SK-N-SH (cell line): ENCODE results near the gene FAM50B.

ENCODE experiments used
- ELF1 ChIP-seq: IDR thresholded peaks from 2 replicates; pipeline ENCODE4 v1.4.0; 2012
- EP300 ChIP-seq, 2 experiments: IDR thresholded peaks; 2 replicates each; pipeline versions ENCODE4 v1.4.0 to v1.6.1; 2012; ENCODE audit warnings: borderline replicate concordance in 1 of 2, low read depth in 1 of 2, low read length in 1 of 2
- FOXJ3 ChIP-seq: sonication (generic); formaldehyde crosslinking; IDR thresholded peaks from 2 replicates; pipeline ENCODE4 v1.5.1; 2020; ENCODE audit warnings: mild to moderate bottlenecking, missing genetic modification reagents
- PBX3 ChIP-seq: IDR thresholded peaks from 2 replicates; pipeline ENCODE4; 2012
- POLR2AphosphoS5 ChIP-seq: IDR thresholded peaks from 2 replicates; pipeline ENCODE4 v1.6.1; 2012; ENCODE audit warnings: low read depth, low read length
- RCOR1 ChIP-seq: fragments of 150-350 bp; IDR thresholded peaks from 2 replicates; pipeline ENCODE4 v1.6.1; 2017; ENCODE audit warnings: antibody characterized with exemption, low read length
- TF ChIP-seq, protein P1 (sequence below): fragments of 200-600 bp; sonication (generic); IDR thresholded peaks from 2 replicates; pipeline ENCODE4 v1.6.1; 2017; ENCODE audit warnings: antibody characterized with exemption, mild to moderate bottlenecking, moderate library complexity
- TF ChIP-seq, protein P2 (sequence below): IDR thresholded peaks from 2 replicates; pipeline ENCODE4 v1.6.1; 2012; ENCODE audit warnings: mild to moderate bottlenecking, low read depth, low read length, moderate library complexity
- TF ChIP-seq, protein P3 (sequence below): fragments of 150-350 bp; IDR thresholded peaks from 2 replicates; pipeline ENCODE4 v1.6.1; 2017; ENCODE audit warnings: antibody characterized with exemption, low read length, low read depth, borderline replicate concordance
- TF ChIP-seq, protein P4 (sequence below): IDR thresholded peaks from 2 replicates; pipeline ENCODE4 v1.4.0; 2012; ENCODE audit warnings: low read depth

DNA sequence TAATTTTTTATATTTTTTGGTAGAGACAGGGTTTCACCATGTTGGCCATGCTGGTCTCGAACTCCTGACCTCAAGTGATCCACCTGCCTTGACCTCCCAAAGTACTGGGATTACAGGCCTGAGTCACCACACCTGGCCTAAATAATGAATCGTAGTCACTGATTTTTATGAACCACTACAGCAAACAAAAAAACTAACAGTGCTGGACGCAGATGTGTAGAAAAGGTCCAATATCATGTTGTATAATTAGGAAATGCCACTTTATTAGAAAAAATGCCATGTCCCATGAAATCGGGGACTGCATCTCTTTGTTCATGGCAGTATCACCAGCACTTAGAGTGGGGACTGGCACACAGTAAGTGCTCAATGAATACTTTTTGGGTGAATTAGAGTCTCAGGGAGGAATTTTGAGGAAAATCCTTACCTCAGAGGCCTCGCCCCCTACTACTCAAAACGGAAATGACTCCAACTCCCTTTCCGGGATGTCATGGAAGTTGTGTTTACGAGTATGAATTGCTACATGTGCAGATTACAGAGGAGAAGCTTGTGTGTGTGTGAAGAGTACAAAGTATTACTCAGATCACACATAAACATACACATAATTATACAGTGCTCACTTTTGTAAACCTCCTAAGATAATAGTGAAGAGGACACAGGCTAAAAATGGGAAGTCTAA, 43.6 kb upstream of the FAM50B start:
- TF ChIP-seq, protein P1, sequence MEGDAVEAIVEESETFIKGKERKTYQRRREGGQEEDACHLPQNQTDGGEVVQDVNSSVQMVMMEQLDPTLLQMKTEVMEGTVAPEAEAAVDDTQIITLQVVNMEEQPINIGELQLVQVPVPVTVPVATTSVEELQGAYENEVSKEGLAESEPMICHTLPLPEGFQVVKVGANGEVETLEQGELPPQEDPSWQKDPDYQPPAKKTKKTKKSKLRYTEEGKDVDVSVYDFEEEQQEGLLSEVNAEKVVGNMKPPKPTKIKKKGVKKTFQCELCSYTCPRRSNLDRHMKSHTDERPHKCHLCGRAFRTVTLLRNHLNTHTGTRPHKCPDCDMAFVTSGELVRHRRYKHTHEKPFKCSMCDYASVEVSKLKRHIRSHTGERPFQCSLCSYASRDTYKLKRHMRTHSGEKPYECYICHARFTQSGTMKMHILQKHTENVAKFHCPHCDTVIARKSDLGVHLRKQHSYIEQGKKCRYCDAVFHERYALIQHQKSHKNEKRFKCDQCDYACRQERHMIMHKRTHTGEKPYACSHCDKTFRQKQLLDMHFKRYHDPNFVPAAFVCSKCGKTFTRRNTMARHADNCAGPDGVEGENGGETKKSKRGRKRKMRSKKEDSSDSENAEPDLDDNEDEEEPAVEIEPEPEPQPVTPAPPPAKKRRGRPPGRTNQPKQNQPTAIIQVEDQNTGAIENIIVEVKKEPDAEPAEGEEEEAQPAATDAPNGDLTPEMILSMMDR: no peak
- TF ChIP-seq FOXJ3 (CRISPR knock-in tag) (no peak), POLR2AphosphoS5 (no peak), EP300 (IDR thresholded peaks at IDR 0.05; ENCODE audit: borderline replicate concordance in 1 of 2, low read depth in 1 of 2, low read length in 1 of 2) (no peak), ELF1 (no peak), RCOR1 (no peak), PBX3 (no peak)
- TF ChIP-seq, protein P2, sequence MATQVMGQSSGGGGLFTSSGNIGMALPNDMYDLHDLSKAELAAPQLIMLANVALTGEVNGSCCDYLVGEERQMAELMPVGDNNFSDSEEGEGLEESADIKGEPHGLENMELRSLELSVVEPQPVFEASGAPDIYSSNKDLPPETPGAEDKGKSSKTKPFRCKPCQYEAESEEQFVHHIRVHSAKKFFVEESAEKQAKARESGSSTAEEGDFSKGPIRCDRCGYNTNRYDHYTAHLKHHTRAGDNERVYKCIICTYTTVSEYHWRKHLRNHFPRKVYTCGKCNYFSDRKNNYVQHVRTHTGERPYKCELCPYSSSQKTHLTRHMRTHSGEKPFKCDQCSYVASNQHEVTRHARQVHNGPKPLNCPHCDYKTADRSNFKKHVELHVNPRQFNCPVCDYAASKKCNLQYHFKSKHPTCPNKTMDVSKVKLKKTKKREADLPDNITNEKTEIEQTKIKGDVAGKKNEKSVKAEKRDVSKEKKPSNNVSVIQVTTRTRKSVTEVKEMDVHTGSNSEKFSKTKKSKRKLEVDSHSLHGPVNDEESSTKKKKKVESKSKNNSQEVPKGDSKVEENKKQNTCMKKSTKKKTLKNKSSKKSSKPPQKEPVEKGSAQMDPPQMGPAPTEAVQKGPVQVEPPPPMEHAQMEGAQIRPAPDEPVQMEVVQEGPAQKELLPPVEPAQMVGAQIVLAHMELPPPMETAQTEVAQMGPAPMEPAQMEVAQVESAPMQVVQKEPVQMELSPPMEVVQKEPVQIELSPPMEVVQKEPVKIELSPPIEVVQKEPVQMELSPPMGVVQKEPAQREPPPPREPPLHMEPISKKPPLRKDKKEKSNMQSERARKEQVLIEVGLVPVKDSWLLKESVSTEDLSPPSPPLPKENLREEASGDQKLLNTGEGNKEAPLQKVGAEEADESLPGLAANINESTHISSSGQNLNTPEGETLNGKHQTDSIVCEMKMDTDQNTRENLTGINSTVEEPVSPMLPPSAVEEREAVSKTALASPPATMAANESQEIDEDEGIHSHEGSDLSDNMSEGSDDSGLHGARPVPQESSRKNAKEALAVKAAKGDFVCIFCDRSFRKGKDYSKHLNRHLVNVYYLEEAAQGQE: no peak
- TF ChIP-seq, protein P3, sequence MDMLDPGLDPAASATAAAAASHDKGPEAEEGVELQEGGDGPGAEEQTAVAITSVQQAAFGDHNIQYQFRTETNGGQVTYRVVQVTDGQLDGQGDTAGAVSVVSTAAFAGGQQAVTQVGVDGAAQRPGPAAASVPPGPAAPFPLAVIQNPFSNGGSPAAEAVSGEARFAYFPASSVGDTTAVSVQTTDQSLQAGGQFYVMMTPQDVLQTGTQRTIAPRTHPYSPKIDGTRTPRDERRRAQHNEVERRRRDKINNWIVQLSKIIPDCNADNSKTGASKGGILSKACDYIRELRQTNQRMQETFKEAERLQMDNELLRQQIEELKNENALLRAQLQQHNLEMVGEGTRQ: no peak
- TF ChIP-seq, protein P4, sequence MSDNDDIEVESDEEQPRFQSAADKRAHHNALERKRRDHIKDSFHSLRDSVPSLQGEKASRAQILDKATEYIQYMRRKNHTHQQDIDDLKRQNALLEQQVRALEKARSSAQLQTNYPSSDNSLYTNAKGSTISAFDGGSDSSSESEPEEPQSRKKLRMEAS: no peak
